ENCODE measurements around the gene CBLB. TPM values are rescaled to one million over a fixed set of nuclear protein-coding genes. Genes with fewer than 3 reads are reported as not detected.

CBLB gene
- total RNA-seq = 100 to 1,000 TPM in 1 of 2 donors, 10 to 100 TPM in 1; 41.4 to 110 TPM

DNA sequence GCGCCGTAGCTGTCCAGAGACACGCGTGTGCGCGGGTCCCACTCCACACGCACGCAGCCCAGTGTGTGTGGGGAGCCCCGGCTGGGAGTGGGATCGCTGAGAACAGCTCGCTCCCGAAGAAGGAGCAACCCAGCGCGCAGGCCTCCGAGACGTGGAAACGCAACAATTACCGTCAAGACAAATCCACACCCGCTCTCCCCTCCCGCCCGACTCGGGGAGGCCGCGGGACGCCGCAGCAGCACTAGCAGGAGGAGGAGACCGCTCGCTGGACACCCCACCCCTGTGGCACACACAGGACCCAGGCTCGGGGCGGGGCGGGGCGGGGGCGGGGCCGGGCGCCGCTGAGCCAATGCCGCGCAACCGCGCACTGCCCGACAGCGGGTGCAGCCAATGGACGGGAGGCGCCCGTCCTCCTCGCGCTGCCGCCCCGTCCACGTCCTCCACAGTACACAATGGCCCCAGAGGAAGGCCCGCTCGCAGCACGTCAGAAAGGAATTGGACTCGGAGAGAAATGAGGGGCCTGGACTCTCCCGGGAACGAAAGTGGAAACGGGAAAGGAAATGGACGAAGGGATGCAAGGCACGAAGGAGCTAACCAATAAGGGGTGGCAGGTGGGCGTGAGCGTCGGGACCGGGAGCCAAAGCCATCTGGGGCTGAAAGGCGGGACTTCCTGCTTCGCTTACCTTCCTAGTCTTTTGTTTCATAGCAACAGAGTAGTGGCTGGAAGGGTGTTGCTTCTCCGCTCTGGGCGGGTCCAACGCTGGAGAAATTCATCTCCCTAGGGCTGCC is at the start of gene CBLB:
TSS of gene CBLB (minus strand) at position 271 of the 789 bp plus-strand sequence. CDS start 1,435 bp downstream, outside the sequence.
- Mint-ChIP-seq H3K4me1 (peaks cover 22% of the 10 kb centered on the region), H3K4me3 (peak within 1 kb of the TSS; percentile 97), H3K27ac (peak within 1 kb of the TSS; percentile 98), H3K9me3 (no peaks in the 10 kb centered on the region), H3K36me3 (ENCODE audit: low read depth) (no peaks in the 10 kb centered on the region), H3K27me3 (no peaks in the 10 kb centered on the region)
- ATAC-seq (replicated peaks) = peak; percentile 89

DNA sequence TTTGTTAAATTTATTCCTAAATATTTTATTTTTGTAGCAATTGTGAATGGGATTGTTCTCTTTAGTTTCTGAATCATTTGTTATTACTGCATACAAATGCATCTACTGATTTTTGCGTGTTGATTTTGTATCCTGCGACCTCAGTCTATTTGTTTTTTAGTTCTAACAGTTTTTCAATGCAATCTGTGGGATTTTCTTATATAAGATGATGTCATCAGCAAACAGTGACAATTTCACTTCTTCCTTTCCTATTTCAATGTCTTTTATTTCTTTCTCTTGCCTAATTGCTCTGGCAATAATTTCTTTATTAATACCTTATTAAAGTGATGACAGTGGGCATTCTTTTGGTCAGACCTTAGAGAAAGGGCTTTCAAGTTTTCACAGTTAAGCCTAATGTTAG is 48.0 kb upstream of the CBLB start:
- Mint-ChIP-seq H3K27me3 (no peaks in the 10 kb centered on the region), H3K36me3 (ENCODE audit: low read depth) (no peaks in the 10 kb centered on the region), H3K4me1 (no peaks in the 10 kb centered on the region), H3K27ac (no peak overlapping the region), H3K4me3 (no peak overlapping the region), H3K9me3 (peaks cover 16% of the 10 kb centered on the region)
- no peak for ATAC-seq (replicated peaks)

DNA sequence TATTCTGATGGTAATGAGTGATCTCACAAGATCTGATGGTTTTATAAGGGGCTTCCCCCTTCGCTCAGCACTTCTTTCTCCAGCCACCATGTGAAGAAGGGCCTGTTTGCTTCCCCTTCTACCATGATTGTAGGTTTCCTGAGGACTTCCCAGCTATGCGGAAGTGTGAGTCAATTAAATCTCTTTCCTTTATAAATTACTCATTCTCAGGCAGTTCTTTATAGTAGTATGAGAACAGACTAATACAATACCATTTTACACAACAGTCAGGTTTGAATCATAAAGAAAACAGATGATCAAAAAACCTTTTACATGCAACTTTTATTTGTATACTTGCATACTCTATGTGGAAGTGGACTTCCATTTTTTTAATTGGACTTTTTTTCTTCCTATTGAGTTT is 46.7 kb upstream of the CBLB start:
- H3K4me3 Mint-ChIP-seq = no peak overlapping the region
- peak; percentile 6 for ATAC-seq (replicated peaks)

DNA sequence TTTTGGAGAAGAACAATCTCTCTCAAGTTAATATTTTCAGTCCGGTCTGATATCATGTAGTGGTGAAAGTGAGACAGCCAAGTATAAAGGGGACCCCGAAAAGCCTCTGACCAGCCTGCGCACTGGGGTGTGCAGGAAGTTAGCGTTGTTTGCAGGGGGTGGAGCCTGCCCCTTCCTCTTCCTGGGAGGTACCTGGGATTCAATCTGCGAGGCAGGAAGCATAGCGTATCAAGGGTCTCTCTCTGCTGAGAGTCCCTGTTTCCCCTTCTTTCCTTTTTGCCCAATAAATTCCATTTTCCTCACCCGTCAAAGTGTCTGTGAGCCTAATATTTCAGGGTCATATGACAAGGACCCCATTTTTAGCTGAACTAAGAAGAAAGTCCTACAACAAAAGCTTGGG is 44.8 kb upstream of the CBLB start:
- Mint-ChIP-seq H3K4me3 (no peak overlapping the region), H3K9me3 (peaks cover 6% of the 10 kb centered on the region), H3K36me3 (ENCODE audit: low read depth) (no peaks in the 10 kb centered on the region), H3K27me3 (no peaks in the 10 kb centered on the region), H3K4me1 (no peaks in the 10 kb centered on the region), H3K27ac (no peak overlapping the region)
- ATAC-seq (replicated peaks) = no peak

More for the DNA sequence above, 46.7 kb upstream of the CBLB start:
- peaks cover 13% of the 10 kb centered on the region for H3K9me3 Mint-ChIP-seq
- H3K4me1 Mint-ChIP-seq = no peaks in the 10 kb centered on the region
- H3K36me3 Mint-ChIP-seq (ENCODE audit: low read depth) = no peaks in the 10 kb centered on the region
- H3K27ac Mint-ChIP-seq = no peak overlapping the region
- no peaks in the 10 kb centered on the region for H3K27me3 Mint-ChIP-seq

DNA sequence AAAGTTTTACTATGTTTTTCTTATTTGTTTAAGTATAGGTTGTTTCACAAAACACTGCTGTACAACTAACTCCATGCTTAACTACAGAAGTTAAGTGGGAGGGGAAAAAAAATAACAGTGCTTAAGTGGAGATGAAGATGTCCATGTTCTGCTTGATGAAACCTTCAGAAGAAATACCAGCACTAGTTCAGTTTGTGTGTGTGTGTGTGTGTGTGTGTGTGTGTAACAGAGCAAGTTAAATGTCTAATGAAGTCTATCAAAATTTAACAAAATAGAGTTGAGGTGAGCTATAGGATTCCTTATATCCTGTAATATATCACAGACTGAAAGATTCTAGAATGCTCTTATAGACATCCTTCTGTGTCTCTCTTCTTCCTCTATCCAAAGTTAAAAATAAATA is 44.1 kb upstream of the CBLB start:
- Mint-ChIP-seq H3K27me3 (no peaks in the 10 kb centered on the region), H3K4me1 (no peaks in the 10 kb centered on the region), H3K4me3 (no peak overlapping the region), H3K36me3 (ENCODE audit: low read depth) (no peaks in the 10 kb centered on the region), H3K9me3 (peaks cover 6% of the 10 kb centered on the region), H3K27ac (no peak overlapping the region)
- ATAC-seq (replicated peaks) = no peak

DNA sequence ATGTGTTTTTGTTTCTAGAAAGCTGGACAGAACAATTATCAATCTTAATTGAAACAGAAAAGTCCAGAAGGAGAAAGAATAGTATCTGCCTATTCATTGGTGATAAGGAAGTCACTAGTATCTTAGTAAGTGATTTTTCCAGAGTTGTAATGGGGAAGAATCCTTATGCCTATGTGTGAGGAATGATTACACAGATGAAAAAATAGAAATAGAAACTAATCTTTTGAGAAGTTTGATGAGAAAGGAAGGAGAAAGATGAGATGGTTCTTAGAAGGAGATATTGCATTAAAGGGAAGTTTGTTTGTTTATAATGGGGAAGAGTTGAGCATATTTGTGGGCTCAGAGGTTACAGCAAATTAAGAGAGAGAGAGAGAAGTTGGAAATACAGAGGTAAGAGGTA is 42.7 kb upstream of the CBLB start:
- H3K36me3 Mint-ChIP-seq (ENCODE audit: low read depth) = no peaks in the 10 kb centered on the region
- H3K27ac Mint-ChIP-seq = no peak overlapping the region
- no peaks in the 10 kb centered on the region for H3K27me3 Mint-ChIP-seq
- H3K4me3 Mint-ChIP-seq = no peak overlapping the region
- peaks cover 6% of the 10 kb centered on the region for H3K9me3 Mint-ChIP-seq
- no peak for ATAC-seq (replicated peaks)
- no peaks in the 10 kb centered on the region for H3K4me1 Mint-ChIP-seq

DNA sequence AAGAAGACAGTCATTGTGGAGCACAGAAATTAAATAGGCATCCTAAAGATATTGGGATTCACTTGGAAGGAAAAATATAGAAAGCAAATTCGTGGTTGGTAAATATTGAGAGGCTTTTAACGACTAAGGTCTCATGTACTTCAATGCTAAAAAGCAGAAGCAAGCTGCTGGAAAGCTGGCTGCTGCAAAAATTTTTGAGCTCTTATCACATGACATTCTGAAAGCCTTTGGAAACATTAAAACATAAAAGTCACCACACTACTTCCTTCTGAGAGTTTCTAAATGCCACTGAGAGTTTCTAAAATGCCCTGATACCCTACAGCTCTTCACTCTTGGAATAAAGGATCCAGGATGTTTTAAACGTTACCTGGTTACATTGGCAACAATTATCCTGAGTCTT is 39.0 kb upstream of the CBLB start:
- ATAC-seq (replicated peaks) = no peak
- Mint-ChIP-seq H3K27me3 (no peaks in the 10 kb centered on the region), H3K4me1 (no peaks in the 10 kb centered on the region), H3K36me3 (ENCODE audit: low read depth) (no peaks in the 10 kb centered on the region), H3K27ac (no peak overlapping the region), H3K9me3 (no peaks in the 10 kb centered on the region), H3K4me3 (no peak overlapping the region)

DNA sequence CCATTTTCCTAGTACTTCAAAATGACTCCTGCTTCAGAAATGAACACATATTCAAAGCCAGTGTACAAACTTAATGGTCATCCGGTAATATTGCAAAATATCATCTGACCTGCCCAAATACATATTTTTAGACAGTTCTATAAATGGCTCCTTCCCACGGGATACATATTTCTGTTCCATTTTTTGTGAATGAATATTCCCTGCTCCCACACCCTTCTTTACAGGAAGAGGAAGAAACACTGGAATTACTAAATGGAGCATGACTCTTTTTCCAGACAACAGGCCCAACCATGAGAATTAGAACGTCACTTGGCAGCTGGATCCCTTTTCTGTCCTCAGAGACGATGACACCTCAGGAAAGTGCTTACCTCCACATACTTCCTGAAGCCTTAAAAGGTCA is 38.0 kb upstream of the CBLB start:
- Mint-ChIP-seq H3K27me3 (no peaks in the 10 kb centered on the region), H3K4me3 (no peak overlapping the region), H3K4me1 (no peaks in the 10 kb centered on the region), H3K36me3 (ENCODE audit: low read depth) (no peaks in the 10 kb centered on the region), H3K27ac (no peak overlapping the region), H3K9me3 (no peaks in the 10 kb centered on the region)
- no peak for ATAC-seq (replicated peaks)

DNA sequence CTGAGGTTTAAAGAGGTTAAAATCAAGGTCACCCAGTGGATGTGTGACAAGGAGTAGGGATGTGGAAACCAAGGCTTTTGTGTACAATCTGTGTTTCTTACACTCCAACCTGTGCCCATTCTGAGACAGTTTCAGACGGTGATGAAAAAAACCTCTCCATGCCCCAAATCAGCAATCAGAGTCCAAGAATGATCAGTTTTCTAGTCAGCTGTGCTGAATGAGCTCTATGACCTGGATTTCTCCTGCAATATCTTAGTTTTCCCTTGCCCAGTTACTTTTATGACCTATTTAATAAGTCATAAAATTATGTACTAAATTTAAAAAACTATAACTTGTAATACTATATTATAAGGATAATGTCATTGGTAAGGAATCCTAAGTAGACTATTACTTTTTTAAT is 37.5 kb upstream of the CBLB start:
- ATAC-seq (replicated peaks) = no peak
- no peak overlapping the region for H3K27ac Mint-ChIP-seq
- no peaks in the 10 kb centered on the region for H3K36me3 Mint-ChIP-seq (ENCODE audit: low read depth)

DNA sequence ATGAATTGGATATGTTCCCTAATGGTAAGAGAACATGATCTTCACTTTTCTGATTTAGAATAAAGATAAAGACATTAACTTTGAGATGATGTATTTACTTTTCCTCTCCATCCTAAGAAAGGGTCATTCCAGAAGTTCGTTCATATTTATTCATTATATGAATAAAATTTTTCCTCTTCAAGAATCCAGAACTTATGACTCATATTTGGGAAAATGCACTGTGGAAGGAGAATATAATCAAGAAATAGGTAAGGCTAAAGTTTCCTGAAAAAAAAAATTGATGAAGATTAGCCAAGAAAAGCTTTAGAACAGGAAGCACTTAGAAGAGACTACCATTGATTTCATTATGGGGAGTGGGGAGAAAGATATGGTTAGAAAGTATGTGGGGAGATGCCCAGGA is 36.5 kb upstream of the CBLB start:
- H3K9me3 Mint-ChIP-seq = no peaks in the 10 kb centered on the region
- no peaks in the 10 kb centered on the region for H3K4me1 Mint-ChIP-seq
- no peaks in the 10 kb centered on the region for H3K36me3 Mint-ChIP-seq (ENCODE audit: low read depth)
- no peak for ATAC-seq (replicated peaks)
- no peaks in the 10 kb centered on the region for H3K27me3 Mint-ChIP-seq
- no peak overlapping the region for H3K27ac Mint-ChIP-seq
- H3K4me3 Mint-ChIP-seq = no peak overlapping the region

More for the DNA sequence above, 37.5 kb upstream of the CBLB start:
- Mint-ChIP-seq H3K9me3 (no peaks in the 10 kb centered on the region), H3K4me1 (no peaks in the 10 kb centered on the region), H3K27me3 (no peaks in the 10 kb centered on the region), H3K4me3 (no peak overlapping the region)

DNA sequence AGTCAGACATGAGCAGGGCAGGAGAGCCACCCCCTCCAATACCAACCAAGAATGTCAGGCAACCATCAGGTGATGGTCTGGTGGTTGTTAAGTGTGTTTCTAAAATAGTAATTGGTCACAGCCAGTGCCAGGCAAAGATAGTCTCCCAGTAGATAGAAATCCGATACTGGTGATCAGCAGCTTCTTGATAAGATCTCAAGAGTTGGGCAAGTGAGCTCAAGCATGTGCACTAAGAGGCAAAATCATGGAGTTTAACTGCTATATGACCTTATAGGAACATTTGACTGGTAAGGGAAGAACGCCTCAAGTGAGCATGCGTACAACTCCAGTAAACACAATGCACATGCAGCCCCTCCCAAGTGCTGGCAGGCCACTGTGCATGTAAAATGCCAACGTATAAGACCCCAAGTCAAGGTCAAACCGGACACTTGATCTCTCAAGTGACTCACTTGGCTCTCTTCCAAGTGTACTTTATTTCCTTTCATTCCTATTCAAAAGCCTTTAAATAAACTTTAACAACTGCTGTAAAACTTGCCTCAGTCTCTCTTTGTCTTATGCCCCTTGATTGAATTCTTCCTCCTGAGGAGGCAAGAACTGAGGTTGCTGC is 36.0 kb upstream of the CBLB start:
- H3K27me3 Mint-ChIP-seq = no peaks in the 10 kb centered on the region
- no peak overlapping the region for H3K4me3 Mint-ChIP-seq
- no peak overlapping the region for H3K27ac Mint-ChIP-seq
- H3K36me3 Mint-ChIP-seq (ENCODE audit: low read depth) = no peaks in the 10 kb centered on the region
- H3K9me3 Mint-ChIP-seq = no peaks in the 10 kb centered on the region
- no peaks in the 10 kb centered on the region for H3K4me1 Mint-ChIP-seq
- no peak for ATAC-seq (replicated peaks)

DNA sequence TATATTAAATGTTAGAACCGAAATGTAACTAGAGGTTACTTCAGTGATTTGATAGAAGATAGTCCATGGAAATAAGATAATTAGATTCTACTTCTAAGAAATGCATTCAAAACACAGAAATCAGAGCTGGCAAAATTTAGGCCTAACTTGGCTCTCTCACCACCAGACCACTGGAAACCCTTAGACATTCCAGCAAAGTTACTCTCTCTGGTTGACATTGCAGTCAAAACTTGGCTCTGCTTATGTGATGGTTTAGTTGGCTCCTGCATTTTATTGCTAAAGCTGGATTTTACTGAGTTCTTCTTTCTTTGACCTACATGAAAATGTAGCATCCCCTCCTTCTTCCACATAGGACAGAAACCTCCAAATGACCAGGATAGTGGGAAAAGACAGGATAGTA is 35.4 kb upstream of the CBLB start:
- no peak for ATAC-seq (replicated peaks)
- Mint-ChIP-seq H3K9me3 (no peaks in the 10 kb centered on the region), H3K27ac (no peak overlapping the region), H3K27me3 (no peaks in the 10 kb centered on the region), H3K4me1 (no peaks in the 10 kb centered on the region), H3K4me3 (no peak overlapping the region), H3K36me3 (ENCODE audit: low read depth) (no peaks in the 10 kb centered on the region)

DNA sequence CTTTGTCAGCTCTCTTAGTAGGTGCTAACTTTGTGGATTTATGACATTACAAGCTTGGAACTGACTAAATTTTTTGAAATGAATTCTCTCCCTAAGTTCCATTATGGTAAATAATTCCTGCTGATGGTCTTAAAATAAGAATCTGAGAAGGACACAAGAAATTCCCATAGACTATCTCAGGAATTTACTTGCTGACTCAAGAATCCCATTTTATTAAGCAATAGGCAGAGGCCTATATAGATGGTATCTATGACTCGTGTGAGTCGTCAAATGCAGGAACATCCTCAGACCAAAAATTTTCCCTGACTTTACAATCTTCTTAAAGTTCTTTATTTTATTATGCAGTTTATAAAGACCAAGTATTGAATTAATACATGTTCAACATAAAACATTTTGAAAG is 30.7 kb upstream of the CBLB start:
- ATAC-seq (replicated peaks) = no peak
- Mint-ChIP-seq H3K4me1 (no peaks in the 10 kb centered on the region), H3K9me3 (no peaks in the 10 kb centered on the region), H3K27ac (no peak overlapping the region), H3K27me3 (no peaks in the 10 kb centered on the region), H3K4me3 (no peak overlapping the region), H3K36me3 (ENCODE audit: low read depth) (no peaks in the 10 kb centered on the region)

DNA sequence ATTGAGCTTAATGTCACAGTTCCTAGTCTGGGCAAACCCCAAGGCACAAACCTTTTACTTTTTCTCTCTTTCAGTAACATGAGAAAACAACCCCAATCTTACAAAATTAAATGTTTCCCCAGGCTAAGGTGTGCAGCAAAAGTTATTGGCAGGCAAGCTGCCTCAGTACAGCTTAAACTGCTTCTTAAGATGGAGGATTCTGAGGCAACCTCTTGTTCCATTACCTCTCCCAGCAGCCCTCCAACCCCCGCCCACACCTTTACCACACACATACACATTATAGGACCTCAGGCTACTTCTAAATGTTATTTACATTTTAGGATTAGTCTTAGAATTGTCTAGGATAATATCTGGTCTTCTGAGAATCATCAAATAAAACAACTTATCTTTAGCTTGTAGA is 22.3 kb upstream of the CBLB start:
- Mint-ChIP-seq H3K4me3 (peak overlapping the region; percentile 52), H3K4me1 (peaks cover 9% of the 10 kb centered on the region), H3K27me3 (no peaks in the 10 kb centered on the region), H3K9me3 (no peaks in the 10 kb centered on the region), H3K36me3 (ENCODE audit: low read depth) (no peaks in the 10 kb centered on the region), H3K27ac (peak overlapping the region; percentile 85)
- ATAC-seq (replicated peaks) = peak; percentile 44
